GM18520 (cell line): ENCODE measurements around the gene URB2.
"Not testable (repeated sequence)": the region's sequence is repeated elsewhere in the genome, so short reads cannot be mapped to it uniquely, and the experiment has no call there.

ENCODE experiments used
- ATAC-seq: cut with Tn5 transposase; IDR thresholded peaks from one replicate; pipeline ENCODE4 v1.9.1; 2021; ENCODE audit not compliant: unreplicated experiment

Gene URB2

GRCh38 chr1:229613938-229614337 is 12.1 kb upstream of the URB2 start:
- no peak for ATAC-seq

- ATAC-seq: no peak
Observed at GRCh38 chr1:229614701-229615100, 11.3 kb upstream of the URB2 start.

GRCh38 chr1:229617351-229618100 is 8.5 kb upstream of the URB2 start:
- ATAC-seq: no peak

- ATAC-seq: no peak
Observed at GRCh38 chr1:229619002-229619401, 7.0 kb upstream of the URB2 start.

GRCh38 chr1:229619614-229620013 is 6.4 kb upstream of the URB2 start:
- ATAC-seq: no peak

GRCh38 chr1:229620876-229621275 is 5.2 kb upstream of the URB2 start:
- ATAC-seq: no peak

GRCh38 chr1:229621663-229622062 is 4.4 kb upstream of the URB2 start:
- no peak for ATAC-seq

- not testable (repeated sequence) for ATAC-seq
Observed at GRCh38 chr1:229622641-229623120, 3.4 kb upstream of the URB2 start.

GRCh38 chr1:229623225-229623624 is 2.8 kb upstream of the URB2 start:
- no peak for ATAC-seq

- ATAC-seq: no peak
Observed at GRCh38 chr1:229623838-229624237, 2.2 kb upstream of the URB2 start.

- no peak for ATAC-seq
Observed at GRCh38 chr1:229624521-229625070, 1.5 kb upstream of the URB2 start.

- peak; percentile 15 for ATAC-seq
Observed at GRCh38 chr1:229625071-229625914, 754 bp upstream of the URB2 start.

GRCh38 chr1:229627003-229627402 is 956 bp downstream of the URB2 start:
- ATAC-seq: no peak

- ATAC-seq: no peak
Observed at GRCh38 chr1:229629261-229629660, 3.2 kb downstream of the URB2 start.

GRCh38 chr1:229631148-229631547 is 5.1 kb downstream of the URB2 start:
- no peak for ATAC-seq

- ATAC-seq: no peak
Observed at GRCh38 chr1:229631966-229632365, 5.9 kb downstream of the URB2 start.

GRCh38 chr1:229636042-229636441 is 10.0 kb downstream of the URB2 start:
- no peak for ATAC-seq

- ATAC-seq: no peak
Observed at GRCh38 chr1:229637746-229638145, 11.7 kb downstream of the URB2 start.

GRCh38 chr1:229640455-229640854 is 14.4 kb downstream of the URB2 start:
- ATAC-seq: no peak

GRCh38 chr1:229641306-229641705 is 15.3 kb downstream of the URB2 start:
- ATAC-seq: no peak

GRCh38 chr1:229642376-229642775 is 16.3 kb downstream of the URB2 start:
- ATAC-seq: no peak

- ATAC-seq: no peak
Observed at GRCh38 chr1:229642970-229643369, 16.9 kb downstream of the URB2 start.
